Right lobe of liver (tissue), 6 donors: ENCODE results near the gene ETAA1. TPM values are rescaled to one million over a fixed set of nuclear protein-coding genes. Genes with fewer than 3 reads are reported as not detected.

Experiments
- ATAC-seq, 4 donors: fragments of 200-7000 bp; cut with Tn5 transposase; one replicate each; pipeline ENCODE4 v1.9.1; 2020; ENCODE audit warnings: mild to moderate bottlenecking in 4 of 4, moderate library complexity in 4 of 4
- DNase-seq, 3 donors: peaks; one replicate each; pipeline ENCODE4 v3.0.0-alpha.2; 2020
- H3K27ac ChIP-seq, 3 donors: fragments of 200-600 bp; one replicate each; pipeline ENCODE4 v1.8.0; 2022
- H3K27me3 ChIP-seq, 2 donors: fragments of 200-600 bp; one replicate each; pipeline ENCODE4 v1.8.0; 2022
- H3K36me3 ChIP-seq, 4 donors: fragments of 200-600 bp; sonication (generic) in 1 of 4; one replicate each; pipeline versions ENCODE4 v1.5.1 to v1.8.0; 2017 to 2022; ENCODE audit warnings: control low read depth in 1 of 4
- H3K4me1 ChIP-seq, 4 donors: fragments of 200-600 bp; sonication (generic) in 1 of 4; one replicate each; pipeline versions ENCODE4 v1.5.1 to v1.8.0; 2017 to 2022; ENCODE audit warnings: control low read depth in 1 of 4
- H3K4me3 ChIP-seq, 3 donors: fragments of 200-600 bp; one replicate each; pipeline ENCODE4 v1.8.0; 2022
- H3K9me3 ChIP-seq, 4 donors: fragments of 200-600 bp; sonication (generic) in 1 of 4; one replicate each; pipeline versions ENCODE4 v1.5.1 to v1.8.0; 2017 to 2022; ENCODE audit warnings: control low read depth in 1 of 4
- POLR2A ChIP-seq: fragments of 450-650 bp; IDR thresholded peaks from one replicate; pipeline ENCODE4 v1.6.1; 2017; ENCODE audit warnings: antibody characterized with exemption, mild to moderate bottlenecking
- WGBS: methylation state at CpG from one replicate; pipeline ENCODE4 v1.1.6; 2018; ENCODE audit warnings: low coverage, low lambda C conversion rate; ENCODE audit not compliant: insufficient coverage; ENCODE audit errors: missing lambda C conversion rate; 5-methylcytosine and 5-hydroxymethylcytosine counted together
- intact Hi-C, 2 donors: fragments of 100-400 bp; cut with DNase I; formaldehyde crosslinking; loops; one replicate each; pipeline versions ENCODE4 v1.11.2 to v1.14.1; 2022
- total RNA-seq, 6 experiments: library from RNA; depleted of rRNA in 2 of 6; stranded (reverse); fragments of >200 nt in 2 of 6; fragmentation: NEBNext Ultra II Directional in 3 of 6; extraction: Animal tissue kit (Norgen Biotek cat#: 25700) in 3 of 6; gene quantifications; one replicate each; pipeline versions ENCODE4 v1.1.0 to v1.2.4, GENCODE V29; 2016 to 2023
- TF ChIP-seq, protein P1 (sequence below), 4 donors: fragments of 200-600 bp in 3 of 4; fragments of 450-650 bp in 1 of 4; IDR thresholded peaks; one replicate each; pipeline versions ENCODE4 v1.5.1 to v1.8.0; 2016 to 2022; ENCODE audit warnings: antibody characterized with exemption in 4 of 4, mild to moderate bottlenecking in 2 of 4
- donor health status: DM: no; HTN: yes; CAD: no.
- donor health status: DM: no; HTN: no; CAD: no.
- donor health status: DM: no; HTN: no; CAD: no.
- donor health status: DM: no; HTN: yes; CAD: no.
- donor health status: DM: no; HTN: yes; CAD: no.

The ETAA1 gene
- total RNA-seq, 6 experiments from 2014 or later: 2.8 to 8.0 (median 5.0) TPM

DNA sequence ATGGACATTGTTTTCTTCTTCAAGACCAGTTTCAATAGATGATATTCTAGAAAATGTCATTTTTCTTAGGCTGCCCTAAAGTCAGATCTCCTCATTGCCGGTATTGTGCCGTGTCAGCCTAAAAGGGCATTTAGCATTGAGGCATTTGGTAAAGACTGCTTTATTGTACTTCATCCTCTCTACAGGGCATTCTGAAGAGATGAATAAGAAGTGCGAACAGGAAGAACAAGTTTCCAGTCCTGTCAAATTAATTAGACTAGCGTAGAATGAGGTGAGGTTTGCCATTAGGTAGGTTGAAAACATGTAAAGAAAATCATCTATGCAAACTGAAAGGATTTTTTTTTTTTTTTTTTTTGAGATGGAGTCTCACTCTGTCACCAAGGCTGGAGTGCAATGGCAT, 60.6 kb downstream of the ETAA1 start:
- intact Hi-C loops: no loop called here
- no peak overlapping the region for H3K4me3 ChIP-seq
- TF ChIP-seq, protein P1, sequence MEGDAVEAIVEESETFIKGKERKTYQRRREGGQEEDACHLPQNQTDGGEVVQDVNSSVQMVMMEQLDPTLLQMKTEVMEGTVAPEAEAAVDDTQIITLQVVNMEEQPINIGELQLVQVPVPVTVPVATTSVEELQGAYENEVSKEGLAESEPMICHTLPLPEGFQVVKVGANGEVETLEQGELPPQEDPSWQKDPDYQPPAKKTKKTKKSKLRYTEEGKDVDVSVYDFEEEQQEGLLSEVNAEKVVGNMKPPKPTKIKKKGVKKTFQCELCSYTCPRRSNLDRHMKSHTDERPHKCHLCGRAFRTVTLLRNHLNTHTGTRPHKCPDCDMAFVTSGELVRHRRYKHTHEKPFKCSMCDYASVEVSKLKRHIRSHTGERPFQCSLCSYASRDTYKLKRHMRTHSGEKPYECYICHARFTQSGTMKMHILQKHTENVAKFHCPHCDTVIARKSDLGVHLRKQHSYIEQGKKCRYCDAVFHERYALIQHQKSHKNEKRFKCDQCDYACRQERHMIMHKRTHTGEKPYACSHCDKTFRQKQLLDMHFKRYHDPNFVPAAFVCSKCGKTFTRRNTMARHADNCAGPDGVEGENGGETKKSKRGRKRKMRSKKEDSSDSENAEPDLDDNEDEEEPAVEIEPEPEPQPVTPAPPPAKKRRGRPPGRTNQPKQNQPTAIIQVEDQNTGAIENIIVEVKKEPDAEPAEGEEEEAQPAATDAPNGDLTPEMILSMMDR (IDR thresholded peaks at IDR 0.05): no peak
- no peak for TF ChIP-seq POLR2A
- WGBS: 70% methylated on average over 4 of the region's 4 CpGs
- no peak overlapping the region for H3K27ac ChIP-seq
- no peaks in the 10 kb centered on the region for H3K36me3 ChIP-seq
- DNase-seq (no peak), ATAC-seq (no peak)
- peaks cover 0 to 7% (median 0%) of the 10 kb centered on the region in 4 donors for H3K4me1 ChIP-seq
- H3K27me3 ChIP-seq: no peaks in the 10 kb centered on the region
- H3K9me3 ChIP-seq: no peaks in the 10 kb centered on the region

DNA sequence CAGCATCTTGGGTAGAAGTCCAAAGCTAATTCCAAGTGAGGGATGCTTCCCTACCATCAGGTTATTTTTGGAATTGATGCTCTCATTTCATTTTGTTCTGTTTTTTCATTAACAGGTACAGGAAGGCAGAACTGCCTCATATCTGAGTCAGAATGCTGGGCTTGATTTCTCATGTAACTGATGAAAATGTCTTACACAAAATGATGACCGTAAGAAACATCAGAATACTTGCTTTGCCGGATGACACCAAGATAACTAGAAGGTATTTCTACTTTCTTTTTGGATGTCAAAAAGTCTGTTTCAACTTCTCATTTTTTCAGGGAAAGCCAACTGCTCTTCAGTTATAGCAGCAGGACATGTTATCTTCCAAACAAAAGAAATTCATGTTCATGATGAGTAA, 62.6 kb downstream of the ETAA1 start:
- Histone ChIP-seq H3K4me1 (peaks cover 0 to 7% (median 0%) of the 10 kb centered on the region in 4 donors), H3K9me3 (no peaks in the 10 kb centered on the region), H3K36me3 (no peaks in the 10 kb centered on the region), H3K27ac (no peak overlapping the region), H3K4me3 (no peak overlapping the region), H3K27me3 (no peaks in the 10 kb centered on the region)
- ATAC-seq (no peak), DNase-seq (no peak)
- WGBS: 86% methylated on average over 2 of the region's 2 CpGs
- intact Hi-C loops: no loop called here
- TF ChIP-seq, protein P1 (IDR thresholded peaks at IDR 0.05): no peak
- TF ChIP-seq POLR2A: no peak
